Activated CD4-positive, alpha-beta T cell treated with anti-CD3 and anti-CD28 coated beads, Interleukin-2, amount 50 U/mL, for 4 hours (primary cell): Measurements from ENCODE around the gene GTPBP6.

ENCODE experiments used
- DNase-seq, 2 experiments: peaks; one replicate each; pipeline ENCODE4 v3.0.0-alpha.2; 2020

The GTPBP6 gene

GRCh38 chrX:318739-319578 is at the start of gene GTPBP6:
Gene GTPBP6 (minus strand): TSS chrX:318796. CDS start chrX:318787, 9 bp downstream.
- peak; percentile 98 to 99 for DNase-seq

- DNase-seq, result no peak
These were observed 49.3 kb upstream of the GTPBP6 start for GRCh38 chrX:367866-368265.

GRCh38 chrX:367349-367748 is 48.8 kb upstream of the GTPBP6 start:
- DNase-seq, result no peak

GRCh38 chrX:363621-364375 is 45.2 kb upstream of the GTPBP6 start:
- DNase-seq, result no peak

GRCh38 chrX:362937-363620 is 44.5 kb upstream of the GTPBP6 start:
- DNase-seq, result no peak

GRCh38 chrX:362351-362750 is 43.8 kb upstream of the GTPBP6 start:
- DNase-seq, result no peak

GRCh38 chrX:361231-362145 is 42.9 kb upstream of the GTPBP6 start:
- no peak for DNase-seq

- no peak for DNase-seq
These were observed 42.0 kb upstream of the GTPBP6 start for GRCh38 chrX:360496-361150.

GRCh38 chrX:358651-359143 is 40.1 kb upstream of the GTPBP6 start:
- no peak for DNase-seq

GRCh38 chrX:357693-358471 is 39.3 kb upstream of the GTPBP6 start:
- peak; percentile 48 to 54 for DNase-seq

GRCh38 chrX:357035-357692 is 38.6 kb upstream of the GTPBP6 start:
- no peak for DNase-seq

- DNase-seq, result no peak
These were observed 37.9 kb upstream of the GTPBP6 start for GRCh38 chrX:356385-357034.

GRCh38 chrX:355329-356050 is 36.9 kb upstream of the GTPBP6 start:
- DNase-seq, result no peak

- no peak for DNase-seq
These were observed 35.3 kb upstream of the GTPBP6 start for GRCh38 chrX:353566-354535.

- no peak for DNase-seq
These were observed 34.2 kb upstream of the GTPBP6 start for GRCh38 chrX:352582-353314.

GRCh38 chrX:352181-352580 is 33.6 kb upstream of the GTPBP6 start:
- no peak for DNase-seq

GRCh38 chrX:351736-352135 is 33.1 kb upstream of the GTPBP6 start:
- no peak for DNase-seq
